ENCODE measurements around the gene MAGED1. TPM values are rescaled to one million over a fixed set of nuclear protein-coding genes. Genes with fewer than 3 reads are reported as not detected.

MAGED1 gene, protein sequence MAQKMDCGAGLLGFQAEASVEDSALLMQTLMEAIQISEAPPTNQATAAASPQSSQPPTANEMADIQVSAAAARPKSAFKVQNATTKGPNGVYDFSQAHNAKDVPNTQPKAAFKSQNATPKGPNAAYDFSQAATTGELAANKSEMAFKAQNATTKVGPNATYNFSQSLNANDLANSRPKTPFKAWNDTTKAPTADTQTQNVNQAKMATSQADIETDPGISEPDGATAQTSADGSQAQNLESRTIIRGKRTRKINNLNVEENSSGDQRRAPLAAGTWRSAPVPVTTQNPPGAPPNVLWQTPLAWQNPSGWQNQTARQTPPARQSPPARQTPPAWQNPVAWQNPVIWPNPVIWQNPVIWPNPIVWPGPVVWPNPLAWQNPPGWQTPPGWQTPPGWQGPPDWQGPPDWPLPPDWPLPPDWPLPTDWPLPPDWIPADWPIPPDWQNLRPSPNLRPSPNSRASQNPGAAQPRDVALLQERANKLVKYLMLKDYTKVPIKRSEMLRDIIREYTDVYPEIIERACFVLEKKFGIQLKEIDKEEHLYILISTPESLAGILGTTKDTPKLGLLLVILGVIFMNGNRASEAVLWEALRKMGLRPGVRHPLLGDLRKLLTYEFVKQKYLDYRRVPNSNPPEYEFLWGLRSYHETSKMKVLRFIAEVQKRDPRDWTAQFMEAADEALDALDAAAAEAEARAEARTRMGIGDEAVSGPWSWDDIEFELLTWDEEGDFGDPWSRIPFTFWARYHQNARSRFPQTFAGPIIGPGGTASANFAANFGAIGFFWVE
- total RNA-seq = 10 to 100 TPM; 17.9 to 78.1 (median 47.1) TPM
- 10 to 100 TPM; 15.2 to 16.9 (median 16.1) TPM for polyA plus RNA-seq
- long read RNA-seq, donor 1, transcript MAGED1-201 (13 exons, 2,747 nt) = major isoform, 6 of 31 reads
- long read RNA-seq, donor 1, partial matches to known transcripts = 22 of 31 reads
- long read RNA-seq, donor 1, other reads (novel, unspliced or antisense) = 2 of 31 reads
- long read RNA-seq, donor 2, transcript MAGED1-201 (13 exons, 2,747 nt) = major isoform, 15 of 31 reads
- long read RNA-seq, donor 2, partial matches to known transcripts = 13 of 31 reads
- long read RNA-seq, donor 2, other reads (novel, unspliced or antisense) = 2 of 31 reads

DNA sequence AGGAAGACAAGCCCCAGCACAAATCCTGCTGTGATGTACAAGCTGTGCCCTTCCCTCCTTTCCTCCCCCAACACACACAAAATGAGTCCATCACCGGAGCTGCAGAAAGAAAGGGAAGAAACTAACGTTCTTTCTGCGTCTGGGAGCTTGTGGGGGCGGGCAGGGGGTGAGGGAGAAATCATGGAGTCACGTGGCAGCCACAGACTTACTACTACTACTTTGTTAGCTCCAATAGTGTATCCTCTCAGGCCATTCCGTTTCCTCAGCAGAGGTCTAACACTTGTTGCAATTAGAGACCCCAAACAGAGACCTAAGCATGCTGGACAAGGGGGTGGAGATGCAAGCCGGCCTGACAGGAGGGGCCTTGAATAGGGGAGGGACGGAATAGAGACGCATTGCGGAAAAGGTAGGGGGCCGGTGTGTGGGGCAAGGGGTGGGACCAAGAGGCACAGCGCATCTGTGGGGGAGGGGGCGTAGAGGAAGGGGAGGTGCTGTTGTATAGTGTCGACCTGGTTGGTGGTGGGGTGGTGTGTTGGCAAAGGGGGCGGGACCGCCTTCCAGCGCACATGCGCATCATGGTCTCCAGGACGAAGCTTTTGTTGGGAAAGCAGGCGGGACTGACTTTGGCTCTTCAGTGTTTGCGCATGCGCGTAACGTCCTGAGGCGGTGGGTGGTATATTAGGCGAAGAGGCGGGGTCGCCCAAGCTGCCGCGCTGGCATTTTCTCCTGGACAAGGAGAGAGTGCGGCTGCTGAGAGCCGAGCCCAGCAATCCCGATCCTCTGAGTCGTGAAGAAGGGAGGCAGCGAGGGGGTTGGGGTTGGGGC lies at the start of gene MAGED1:
TSS of gene MAGED1 (plus strand) at position 703 of the 825 bp plus-strand sequence. CDS start 682 bp downstream, outside the sequence.
- Histone ChIP-seq H3K4me3 (peak within 1 kb of the TSS; percentile 69), H3K27me3 (ENCODE audit: insufficient read depth in 3 of 3, low read length in 2 of 3) (peaks cover 0 to 2% (median 0%) of the 10 kb centered on the region in 3 donors), H3K27ac (peak within 1 kb of the TSS; percentile 58), H3K36me3 (ENCODE audit: insufficient read depth in 1 of 2, low read depth in 1 of 2) (peaks cover 0 to 12% of the 10 kb centered on the region in 2 donors), H3K4me1 (no peaks in the 10 kb centered on the region), H3K9me3 (no peaks in the 10 kb centered on the region)
- DNase-seq = peak; percentile 81 to 88
- WGBS, 3 donors = 2 to 27% (median 6%) methylated on average over 20 to 35 of the region's 35 CpGs
- intact Hi-C loops (cut with DNase I) = no loop called here
- TF ChIP-seq, protein P1, sequence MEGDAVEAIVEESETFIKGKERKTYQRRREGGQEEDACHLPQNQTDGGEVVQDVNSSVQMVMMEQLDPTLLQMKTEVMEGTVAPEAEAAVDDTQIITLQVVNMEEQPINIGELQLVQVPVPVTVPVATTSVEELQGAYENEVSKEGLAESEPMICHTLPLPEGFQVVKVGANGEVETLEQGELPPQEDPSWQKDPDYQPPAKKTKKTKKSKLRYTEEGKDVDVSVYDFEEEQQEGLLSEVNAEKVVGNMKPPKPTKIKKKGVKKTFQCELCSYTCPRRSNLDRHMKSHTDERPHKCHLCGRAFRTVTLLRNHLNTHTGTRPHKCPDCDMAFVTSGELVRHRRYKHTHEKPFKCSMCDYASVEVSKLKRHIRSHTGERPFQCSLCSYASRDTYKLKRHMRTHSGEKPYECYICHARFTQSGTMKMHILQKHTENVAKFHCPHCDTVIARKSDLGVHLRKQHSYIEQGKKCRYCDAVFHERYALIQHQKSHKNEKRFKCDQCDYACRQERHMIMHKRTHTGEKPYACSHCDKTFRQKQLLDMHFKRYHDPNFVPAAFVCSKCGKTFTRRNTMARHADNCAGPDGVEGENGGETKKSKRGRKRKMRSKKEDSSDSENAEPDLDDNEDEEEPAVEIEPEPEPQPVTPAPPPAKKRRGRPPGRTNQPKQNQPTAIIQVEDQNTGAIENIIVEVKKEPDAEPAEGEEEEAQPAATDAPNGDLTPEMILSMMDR (IDR thresholded peaks at IDR 0.05) = no peak
- peak; percentile 81 to 90 (median 86) for ATAC-seq

DNA sequence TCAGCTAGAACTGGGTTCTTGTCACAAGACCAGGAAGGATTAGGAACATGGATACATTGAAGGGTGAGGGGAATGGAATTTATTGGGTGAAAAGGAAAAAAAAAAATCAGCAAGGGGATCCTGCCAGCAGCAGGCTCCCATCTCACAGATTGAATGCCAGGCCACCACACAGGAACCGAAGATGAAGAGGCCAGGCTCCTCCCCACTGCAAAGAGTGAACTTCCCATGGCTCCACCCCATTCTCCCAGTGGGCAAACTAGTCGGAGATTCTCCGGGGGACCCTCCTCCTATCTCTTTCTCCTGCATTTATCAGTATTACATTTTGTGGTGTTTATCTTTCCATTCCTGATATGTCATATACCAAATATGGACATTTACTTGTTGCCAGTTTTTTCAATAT lies 46.0 kb upstream of the MAGED1 start:
- no peaks in the 10 kb centered on the region for H3K36me3 ChIP-seq (ENCODE audit: insufficient read depth in 1 of 2, low read depth in 1 of 2)
- WGBS, 3 donors = 46 to 71% (median 48%) methylated on average over 3 of the region's 3 CpGs
- H3K9me3 ChIP-seq = peaks cover 4% of the 10 kb centered on the region
- intact Hi-C loops (cut with DNase I) = no loop called here
- ATAC-seq (no peak), DNase-seq (no peak)
- H3K4me3 ChIP-seq = no peak overlapping the region
- no peaks in the 10 kb centered on the region for H3K4me1 ChIP-seq
- no peaks in the 10 kb centered on the region for H3K27me3 ChIP-seq (ENCODE audit: insufficient read depth in 3 of 3, low read length in 2 of 3)
- TF ChIP-seq, protein P1 (IDR thresholded peaks at IDR 0.05) = no peak
- no peak overlapping the region for H3K27ac ChIP-seq

DNA sequence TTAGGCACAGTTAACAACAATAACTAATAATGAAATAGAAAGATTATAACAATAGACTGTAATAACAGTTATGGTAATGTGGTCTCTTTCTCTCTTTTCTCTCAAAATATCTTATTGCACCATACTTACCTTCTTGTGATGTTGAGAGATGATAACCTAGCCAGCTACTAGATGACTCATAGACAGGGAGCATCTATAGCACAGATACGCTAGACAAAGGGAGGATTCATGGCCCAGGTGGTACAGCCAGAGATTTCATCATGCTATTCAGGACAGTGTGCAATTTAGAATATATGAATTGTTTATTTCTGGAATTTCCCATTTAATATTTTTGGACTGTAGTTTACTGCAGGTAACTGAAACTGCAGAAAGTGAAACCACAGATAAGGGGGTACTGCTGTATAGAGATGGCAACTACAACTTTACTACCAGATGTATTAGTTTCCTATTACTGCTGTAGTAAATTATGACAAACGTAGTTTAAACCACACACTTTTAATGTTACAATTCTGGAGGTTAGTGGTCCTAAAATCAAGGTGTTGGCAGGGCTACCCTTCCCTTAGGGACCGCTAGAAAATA lies 41.8 kb upstream of the MAGED1 start:
- ATAC-seq (no peak), DNase-seq (no peak)
- H3K36me3 ChIP-seq (ENCODE audit: insufficient read depth in 1 of 2, low read depth in 1 of 2) = no peaks in the 10 kb centered on the region
- TF ChIP-seq, protein P1 (IDR thresholded peaks at IDR 0.05) = no peak
- intact Hi-C loops (cut with DNase I) = no loop called here
- no peak overlapping the region for H3K27ac ChIP-seq
- WGBS, 3 donors = 66 to 90% (median 88%) methylated on average over 3 of the region's 3 CpGs
- no peaks in the 10 kb centered on the region for H3K4me1 ChIP-seq
- H3K9me3 ChIP-seq = peaks cover 6% of the 10 kb centered on the region
- H3K27me3 ChIP-seq (ENCODE audit: insufficient read depth in 3 of 3, low read length in 2 of 3) = no peaks in the 10 kb centered on the region
- H3K4me3 ChIP-seq = no peak overlapping the region

DNA sequence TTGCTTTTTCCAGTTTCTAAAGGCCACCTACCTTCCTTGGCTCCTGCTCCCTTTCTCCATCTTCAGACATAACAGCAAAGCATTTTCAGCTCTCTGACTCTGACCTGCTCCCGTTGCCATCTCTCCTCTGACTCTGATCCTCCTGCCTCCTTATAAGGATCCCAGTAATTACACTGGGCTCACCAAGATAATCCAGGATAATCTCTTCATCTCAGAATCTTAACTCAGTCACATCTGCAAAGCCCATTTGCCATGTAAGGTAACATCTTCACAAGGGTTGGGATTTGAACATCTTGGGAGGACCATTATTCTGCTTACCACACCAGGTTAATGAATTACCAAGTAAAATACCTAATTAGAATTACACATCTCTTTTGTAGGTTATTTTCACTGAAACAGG lies 41.3 kb upstream of the MAGED1 start:
- H3K9me3 ChIP-seq = peaks cover 6% of the 10 kb centered on the region
- intact Hi-C loops (cut with DNase I) = no loop called here
- H3K36me3 ChIP-seq (ENCODE audit: insufficient read depth in 1 of 2, low read depth in 1 of 2) = no peaks in the 10 kb centered on the region
- no peak overlapping the region for H3K27ac ChIP-seq
- no peak overlapping the region for H3K4me3 ChIP-seq
- ATAC-seq = no peak
- no peaks in the 10 kb centered on the region for H3K27me3 ChIP-seq (ENCODE audit: insufficient read depth in 3 of 3, low read length in 2 of 3)
- H3K4me1 ChIP-seq = no peaks in the 10 kb centered on the region
- DNase-seq = no peak
- TF ChIP-seq, protein P1 (IDR thresholded peaks at IDR 0.05) = no peak
- 62 to 75% (median 73%) methylated on average over 1 of the region's 1 CpG for WGBS, 3 donors

All from psoas muscle (tissue), 8 donors.